DMS53 treated with DMSO at 0.1 percent for 48 hours (cell line): Measurements from ENCODE around the gene WDR54.

ENCODE experiments used
- DNase-seq: peaks from one replicate; lab custom pipeline; 2025; ENCODE audit not compliant: unreplicated experiment; lab: John Stamatoyannopoulos, UW

The WDR54 gene

DNA sequence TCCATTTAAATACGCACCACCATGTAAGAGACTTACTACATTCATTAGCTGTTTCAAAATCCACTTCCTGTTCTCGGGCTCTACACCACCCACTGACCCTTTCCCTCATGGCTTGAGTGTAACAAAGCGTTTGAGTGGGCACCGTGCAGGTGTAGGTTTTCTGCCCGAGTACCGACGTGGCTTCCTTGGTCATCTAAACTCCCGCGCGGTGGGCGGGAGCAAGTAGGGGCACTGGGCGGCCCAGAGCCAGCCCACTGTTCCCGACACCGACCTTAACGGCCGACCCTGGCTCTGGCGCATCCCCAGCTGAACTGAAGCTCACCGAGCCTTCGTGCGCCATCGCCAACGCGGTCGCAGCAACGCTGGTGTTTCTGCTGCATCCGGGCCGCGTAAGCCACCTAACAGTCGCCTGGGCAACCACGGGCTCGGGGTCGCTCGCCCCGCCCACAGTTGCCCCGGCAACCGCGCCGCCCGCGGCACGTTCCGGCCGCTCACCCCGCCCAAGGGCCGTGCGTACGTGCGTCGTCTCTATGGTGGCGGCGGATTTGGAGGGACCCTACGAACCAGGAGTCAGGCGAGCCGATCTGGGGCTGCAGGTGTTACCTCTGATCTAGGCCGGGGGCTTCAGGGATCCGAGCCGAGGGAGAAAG, at the start of gene WDR54, which contains the start of gene C2orf81:
WDR54 (plus strand) TSS at position 510 of the 650 bp plus-strand sequence. CDS start 424 bp downstream, outside the sequence.
C2orf81 (minus strand) TSS at position 399 of the 650 bp plus-strand sequence; CDS start at position 340, 59 bp downstream.
- peak; percentile 91 for DNase-seq

- no peak for DNase-seq
Observed at GRCh38 chr2:74372674-74373073, 48.9 kb upstream of the WDR54 start.

DNA sequence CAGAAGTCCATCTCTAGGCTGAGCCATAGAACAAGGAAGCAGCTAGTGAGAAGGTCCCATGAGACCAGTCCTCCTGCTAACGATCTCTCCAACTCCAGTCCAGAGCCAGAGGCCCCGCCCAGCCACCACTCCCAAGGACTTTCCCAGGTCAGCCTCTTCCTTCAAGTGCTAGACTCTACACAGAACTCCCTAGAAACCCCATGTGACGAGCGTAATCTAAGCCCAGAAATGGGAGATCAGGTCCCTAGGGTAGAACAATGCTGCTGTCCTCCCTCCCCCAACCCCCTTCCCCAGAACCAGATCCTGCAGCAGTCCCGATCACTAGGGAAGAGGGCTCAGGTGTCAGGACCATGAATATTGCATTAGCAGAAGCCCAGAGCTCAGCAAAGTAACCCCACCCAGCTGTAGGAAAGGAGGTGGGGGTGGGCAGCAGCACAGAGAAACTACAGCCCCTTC, 48.3 kb upstream of the WDR54 start:
- no peak for DNase-seq

GRCh38 chr2:74373985-74374384, 47.5 kb upstream of the WDR54 start:
- no peak for DNase-seq

DNA sequence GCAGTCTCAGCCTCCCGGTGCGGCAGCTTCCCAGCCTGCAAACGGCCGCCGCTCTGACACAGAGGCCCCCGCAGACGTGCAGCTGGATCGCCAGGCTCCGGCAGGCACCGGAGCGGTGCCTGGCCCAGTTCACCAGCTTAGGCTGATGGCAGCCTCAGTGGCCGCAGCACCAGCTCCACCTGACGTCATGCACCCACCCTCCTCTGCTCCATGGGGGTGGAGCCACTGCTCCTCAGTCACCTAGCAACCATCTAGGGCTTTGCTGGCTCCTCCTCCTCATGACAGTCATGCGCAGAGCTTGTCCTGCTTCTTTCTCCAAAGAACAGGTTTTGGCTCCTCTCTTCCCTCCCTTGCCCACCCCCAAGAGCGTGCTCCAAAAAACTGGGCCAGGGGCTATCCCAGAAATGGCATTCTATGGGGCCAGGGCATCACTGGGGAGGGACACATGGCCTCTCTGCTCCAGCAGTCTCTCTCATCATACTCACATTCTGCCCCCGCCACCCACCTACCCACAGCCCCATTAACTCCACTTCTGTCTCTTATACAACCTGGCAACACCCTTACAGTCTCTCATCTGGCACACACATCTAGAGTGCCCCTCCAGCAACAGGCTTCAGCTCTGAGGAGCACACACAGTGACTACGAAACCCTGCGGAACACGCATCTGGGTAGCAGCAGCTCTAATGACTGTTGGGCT, 46.9 kb upstream of the WDR54 start:
- DNase-seq: peak; percentile 25

DNA sequence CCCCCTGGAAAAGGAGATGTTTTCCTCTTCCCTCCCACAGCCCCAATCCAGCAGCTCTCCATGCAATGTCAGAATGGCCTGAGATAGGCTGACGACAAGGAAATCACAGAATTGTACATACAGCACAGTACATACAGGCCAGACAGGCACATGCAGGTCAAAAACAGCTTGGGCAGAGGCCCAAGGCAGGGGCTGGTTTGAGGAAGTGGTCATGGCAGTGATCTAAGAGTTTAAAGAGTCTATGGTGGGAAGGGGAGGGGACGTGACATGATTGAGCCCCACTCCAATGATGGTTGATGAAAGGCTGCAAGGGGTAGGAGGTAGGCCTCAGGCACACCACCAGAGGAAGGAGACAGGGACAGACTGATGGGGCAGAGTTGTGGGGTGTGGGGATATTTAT, 45.7 kb upstream of the WDR54 start:
- no peak for DNase-seq

DNA sequence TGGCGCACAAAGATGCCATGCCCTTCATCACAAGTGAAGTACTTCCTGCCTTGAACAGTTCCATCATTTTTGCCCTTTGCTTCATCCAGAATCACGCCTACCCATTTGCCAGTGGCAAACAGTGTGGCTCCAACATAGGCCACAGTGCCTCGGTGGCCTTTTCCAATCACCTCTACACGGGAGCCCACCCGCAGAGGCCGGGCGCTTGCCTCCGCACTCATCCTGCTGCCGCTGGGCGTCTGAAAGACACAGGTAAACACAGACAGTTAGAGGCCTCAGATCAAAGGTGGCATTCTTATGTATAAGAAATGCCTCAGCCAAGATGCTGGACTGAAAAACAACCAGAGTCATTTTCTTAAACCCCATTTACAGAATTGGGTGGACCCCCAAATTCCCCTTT, 43.5 kb upstream of the WDR54 start:
- no peak for DNase-seq

GRCh38 chr2:74379851-74380789, 41.4 kb upstream of the WDR54 start, which contains the start of gene DCTN1:
DCTN1 (minus strand) TSS chr2:74380311; CDS start chr2:74380037, 274 bp downstream.
- DNase-seq: no peak

DNA sequence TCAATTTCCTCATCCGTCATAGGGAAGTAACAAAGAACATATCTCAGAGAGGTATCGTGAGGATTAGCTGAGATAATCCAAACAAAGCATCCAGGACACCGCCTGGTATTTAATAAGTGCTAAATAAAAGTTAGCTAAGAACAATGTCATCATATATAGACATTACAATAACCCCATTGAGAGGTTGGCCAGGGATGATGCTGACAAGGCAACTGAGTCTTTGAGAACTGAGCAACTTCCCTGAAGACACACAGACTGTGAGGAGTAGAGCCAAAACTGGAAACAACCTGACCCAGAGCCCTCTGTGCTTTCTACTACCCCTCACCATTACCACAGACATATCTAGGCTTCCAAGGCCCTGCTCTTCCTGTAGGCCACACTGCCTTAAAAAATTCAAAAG, 39.8 kb upstream of the WDR54 start:
- DNase-seq: no peak

- DNase-seq: peak; percentile 18
Observed at GRCh38 chr2:74383254-74383653, 38.3 kb upstream of the WDR54 start.

GRCh38 chr2:74384051-74384450, 37.5 kb upstream of the WDR54 start:
- no peak for DNase-seq

DNA sequence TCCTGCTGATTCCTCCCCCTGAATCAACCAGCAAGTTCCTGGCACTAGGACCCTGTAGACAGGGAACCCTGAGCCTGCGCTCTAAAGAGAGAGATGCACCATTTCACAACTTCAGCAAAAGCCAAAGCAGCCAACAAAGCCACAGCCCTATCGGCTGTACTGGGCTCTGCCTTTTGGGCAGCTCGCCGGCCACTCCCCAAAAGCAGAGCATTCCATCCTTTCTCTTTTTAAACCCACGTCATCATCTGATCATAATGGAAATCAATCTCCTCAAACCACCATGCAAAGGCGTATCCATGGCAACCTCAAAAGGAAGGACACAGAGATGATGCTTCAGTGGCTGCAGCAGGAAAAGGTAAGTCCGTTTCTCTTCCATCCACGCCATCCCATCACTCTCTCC, 36.1 kb upstream of the WDR54 start:
- no peak for DNase-seq

GRCh38 chr2:74387346-74387745, 34.2 kb upstream of the WDR54 start:
- no peak for DNase-seq

GRCh38 chr2:74390606-74391005, 30.9 kb upstream of the WDR54 start:
- no peak for DNase-seq

- DNase-seq: no peak
Observed at GRCh38 chr2:74391209-74391579, 30.3 kb upstream of the WDR54 start.

DNA sequence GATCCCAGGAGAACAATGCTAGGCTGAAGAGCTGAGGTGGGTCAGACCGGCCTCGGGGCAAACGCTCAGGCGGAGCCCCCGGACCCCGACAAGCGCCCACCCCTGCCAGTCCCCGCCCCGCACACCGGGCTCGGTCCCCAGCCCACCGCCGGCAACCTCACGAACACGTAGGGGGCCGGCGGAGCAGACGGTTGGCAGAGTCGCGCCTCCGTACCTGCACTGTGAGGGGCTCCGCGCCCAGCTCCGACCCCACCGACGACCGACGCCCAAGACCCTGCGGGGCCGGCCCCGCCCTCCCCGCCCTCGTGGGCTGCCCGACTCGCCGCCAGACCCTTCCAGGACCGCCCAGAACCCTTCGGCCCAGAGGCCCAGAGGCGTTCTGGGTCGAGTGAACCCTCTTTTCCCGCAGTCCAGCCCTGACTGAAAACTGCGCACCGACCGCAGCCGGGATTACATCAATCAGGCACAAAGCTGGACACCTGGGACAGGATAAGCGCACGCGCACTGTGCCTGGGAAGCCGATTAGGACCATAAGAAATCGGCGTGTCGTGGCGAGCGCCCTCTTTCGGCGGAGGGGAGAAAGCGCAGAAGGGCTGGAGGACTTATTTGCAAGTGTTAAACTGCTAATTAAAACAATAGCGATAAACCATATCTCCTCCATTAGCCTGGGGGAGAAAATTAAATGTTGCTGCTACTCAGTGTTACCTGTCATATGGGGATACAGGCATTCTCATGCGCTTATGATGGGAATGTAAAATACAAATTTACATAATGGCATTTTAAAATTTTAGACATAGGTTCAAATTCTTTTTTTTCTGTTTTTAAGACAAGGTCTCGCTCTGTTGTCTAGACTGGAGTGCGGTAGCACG, 29.7 kb upstream of the WDR54 start:
- peak; percentile 86 for DNase-seq

DNA sequence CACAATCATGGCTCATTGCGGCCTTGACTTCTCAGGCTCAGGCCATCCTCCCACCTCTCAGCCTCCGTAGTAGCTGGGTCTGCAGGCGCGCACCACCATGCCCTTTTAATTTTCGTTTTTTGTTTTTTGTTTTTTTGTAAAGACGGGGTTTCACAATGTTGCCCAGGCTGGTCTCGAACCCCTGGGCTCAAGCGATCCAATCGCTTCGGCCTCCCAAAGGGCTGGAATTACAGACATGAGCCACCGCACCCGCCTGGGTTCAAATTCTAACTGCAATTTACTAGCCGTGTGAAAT, 29.1 kb upstream of the WDR54 start:
- DNase-seq: no peak

DNA sequence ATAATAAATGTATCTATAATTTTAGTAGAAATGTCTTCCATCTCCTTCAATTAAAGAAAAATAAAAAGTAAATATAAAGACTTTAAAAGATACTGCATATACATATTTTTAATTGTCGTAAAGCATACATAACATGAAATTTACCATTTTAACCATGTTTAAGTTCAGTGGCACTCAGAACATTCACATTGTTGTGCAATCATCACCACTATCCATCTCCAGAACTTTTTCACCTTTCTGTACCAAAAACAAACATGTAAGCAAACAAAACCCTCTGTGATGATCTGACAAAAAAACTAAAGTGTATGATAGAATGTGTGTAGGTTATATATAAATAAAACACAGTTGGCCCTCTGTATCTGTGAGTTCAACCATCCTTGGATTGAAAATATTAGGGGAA, 28.0 kb upstream of the WDR54 start:
- no peak for DNase-seq

DNA sequence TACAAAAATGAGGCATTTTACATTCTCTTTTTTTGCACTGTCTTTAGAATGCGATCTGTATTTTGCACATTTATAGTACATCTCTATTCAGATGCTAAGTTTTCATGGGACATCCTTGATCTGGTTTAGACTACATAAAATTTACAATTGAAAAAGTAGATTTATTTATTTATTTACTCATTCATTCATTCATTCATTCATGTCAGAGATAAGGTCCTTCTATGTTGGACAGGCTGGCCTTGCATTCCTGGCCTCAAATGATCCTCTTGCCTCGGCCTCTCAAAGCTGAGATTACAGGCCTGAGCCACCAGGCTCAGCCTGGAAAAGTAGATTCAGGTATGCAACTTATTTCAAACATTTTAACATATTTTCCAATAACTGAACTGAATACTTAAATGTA, 25.4 kb upstream of the WDR54 start:
- no peak for DNase-seq

- no peak for DNase-seq
Observed at GRCh38 chr2:74399785-74400184, 21.7 kb upstream of the WDR54 start.

GRCh38 chr2:74401891-74402290, 19.6 kb upstream of the WDR54 start:
- no peak for DNase-seq
